NCI-H1694 treated with DMSO at 0.1 percent for 48 hours (cell line): ENCODE measurements around the gene DDIT3.
A peak's percentile ranks its signal among the peaks of the same experiment; 100 is the strongest.
"Not testable (repeated sequence)": the region's sequence is repeated elsewhere in the genome, so short reads cannot be mapped to it uniquely, and the experiment has no call there.

Experiments
- DNase-seq: peaks from one replicate; lab custom pipeline; 2025; lab: John Stamatoyannopoulos, UW

Gene DDIT3

GRCh38 chr12:57513266-57513665 lies 7.0 kb downstream of the DDIT3 start:
- DNase-seq, result no peak

GRCh38 chr12:57512665-57513064 lies 7.6 kb downstream of the DDIT3 start:
- DNase-seq, result no peak

- no peak for DNase-seq
Observed at GRCh38 chr12:57511588-57512325, 8.6 kb downstream of the DDIT3 start.

- DNase-seq, result no peak
Observed at GRCh38 chr12:57511161-57511560, 9.2 kb downstream of the DDIT3 start.

GRCh38 chr12:57507796-57508195 lies 12.5 kb downstream of the DDIT3 start:
- not testable (repeated sequence) for DNase-seq

GRCh38 chr12:57506541-57506940 lies 13.8 kb downstream of the DDIT3 start:
- DNase-seq, result not testable (repeated sequence)

GRCh38 chr12:57502311-57502969 lies 17.9 kb downstream of the DDIT3 start:
- DNase-seq, result not testable (repeated sequence)

GRCh38 chr12:57500213-57500612 lies 20.1 kb downstream of the DDIT3 start:
- no peak for DNase-seq

- no peak for DNase-seq
Observed at GRCh38 chr12:57498571-57498970, 21.7 kb downstream of the DDIT3 start.

GRCh38 chr12:57498132-57498502 lies 22.2 kb downstream of the DDIT3 start:
- no peak for DNase-seq

GRCh38 chr12:57497223-57498131 lies 22.8 kb downstream of the DDIT3 start:
- DNase-seq, result no peak

GRCh38 chr12:57496822-57497221 lies 23.5 kb downstream of the DDIT3 start:
- no peak for DNase-seq

- not testable (repeated sequence) for DNase-seq
Observed at GRCh38 chr12:57495051-57495701, 25.1 kb downstream of the DDIT3 start.

GRCh38 chr12:57491393-57492280 lies 28.7 kb downstream of the DDIT3 start:
- DNase-seq, result peak; percentile 43

- DNase-seq, result no peak
Observed at GRCh38 chr12:57490126-57490525, 30.2 kb downstream of the DDIT3 start.

- DNase-seq, result no peak
Observed at GRCh38 chr12:57489157-57489641, 31.1 kb downstream of the DDIT3 start.

GRCh38 chr12:57488402-57489156 lies 31.7 kb downstream of the DDIT3 start:
- DNase-seq, result peak; percentile 17

- peak; percentile 93 for DNase-seq
Observed at GRCh38 chr12:57487597-57488401, 32.5 kb downstream of the DDIT3 start, which contains the start of gene MARS1. Gene MARS1 (plus strand): TSS chr12:57488068. CDS start chr12:57488091, 23 bp downstream.

GRCh38 chr12:57487055-57487596 lies 33.2 kb downstream of the DDIT3 start:
- DNase-seq, result no peak
